Measurements from ENCODE around the gene BHMT.

GRCh38 chr5:79140553-79140952 lies 28.9 kb downstream of the BHMT start:
- TF ChIP-seq CTCF (IDR thresholded peaks at IDR 0.05; ENCODE audit: low read depth, low read length, poor library complexity, severe bottlenecking) (no peak), EZH2phosphoT487 (IDR thresholded peaks at IDR 0.05; ENCODE audit: borderline replicate concordance, low read length) (no peak)
